Esophagus squamous epithelium (tissue), 4 donors: ENCODE measurements around the gene SCAND1.

Experiments used
- CTCF ChIP-seq, 6 experiments: fragments of 450-650 bp in 4 of 6; fragments of 200-600 bp in 2 of 6; sonication (generic) in 2 of 6; IDR thresholded peaks; one replicate each; pipeline ENCODE4 v1.5.1; 2016 to 2019; ENCODE audit warnings: antibody characterized with exemption in 6 of 6, mild to moderate bottlenecking in 4 of 6, moderate library complexity in 4 of 6
- POLR2A ChIP-seq, 4 donors: fragments of 450-650 bp; IDR thresholded peaks; one replicate each; pipeline ENCODE4 v1.6.1; 2017; ENCODE audit warnings: antibody characterized with exemption in 4 of 4, mild to moderate bottlenecking in 4 of 4, moderate library complexity in 3 of 4

- TF ChIP-seq CTCF (IDR thresholded peaks at IDR 0.05) (no peak), POLR2A (IDR thresholded peaks at IDR 0.05) (no peak)
These were observed 18.2 kb upstream of the SCAND1 start for GRCh38 chr20:35972462-35972861.
